ENCODE measurements around the gene SV2B.

DNA sequence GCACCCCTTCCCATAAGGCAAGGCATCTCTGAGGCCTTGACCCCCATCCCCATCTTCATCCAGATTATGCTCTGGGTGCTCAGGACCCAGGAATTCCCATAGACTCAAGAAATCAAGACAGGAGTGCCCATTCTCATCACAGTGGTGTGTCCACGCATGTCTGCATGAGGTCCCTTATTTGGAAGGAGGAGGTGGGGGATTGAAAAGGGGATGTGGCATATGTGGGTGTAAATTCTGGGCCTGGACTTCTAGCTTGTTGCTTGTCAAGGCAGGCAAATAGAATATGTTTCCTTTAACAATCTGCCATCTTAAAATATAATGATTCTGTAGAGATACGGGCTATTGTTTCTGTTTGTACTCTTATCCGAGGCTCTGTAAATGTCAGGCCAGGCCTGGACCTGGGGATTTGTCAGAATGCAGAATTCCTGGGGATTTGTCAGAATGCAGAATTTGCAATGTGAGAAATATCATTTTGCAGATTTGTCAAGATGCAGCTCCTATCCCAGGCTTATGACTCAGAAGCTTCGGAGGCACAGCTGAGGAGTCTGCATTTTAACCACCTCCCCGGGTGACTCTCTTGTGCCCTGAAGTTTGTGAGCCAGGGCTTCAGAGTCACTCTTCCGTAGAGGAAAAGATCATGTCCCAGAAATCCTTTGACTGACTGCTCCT, 157.8 kb downstream of the SV2B start:
- TF ChIP-seq, protein P1, sequence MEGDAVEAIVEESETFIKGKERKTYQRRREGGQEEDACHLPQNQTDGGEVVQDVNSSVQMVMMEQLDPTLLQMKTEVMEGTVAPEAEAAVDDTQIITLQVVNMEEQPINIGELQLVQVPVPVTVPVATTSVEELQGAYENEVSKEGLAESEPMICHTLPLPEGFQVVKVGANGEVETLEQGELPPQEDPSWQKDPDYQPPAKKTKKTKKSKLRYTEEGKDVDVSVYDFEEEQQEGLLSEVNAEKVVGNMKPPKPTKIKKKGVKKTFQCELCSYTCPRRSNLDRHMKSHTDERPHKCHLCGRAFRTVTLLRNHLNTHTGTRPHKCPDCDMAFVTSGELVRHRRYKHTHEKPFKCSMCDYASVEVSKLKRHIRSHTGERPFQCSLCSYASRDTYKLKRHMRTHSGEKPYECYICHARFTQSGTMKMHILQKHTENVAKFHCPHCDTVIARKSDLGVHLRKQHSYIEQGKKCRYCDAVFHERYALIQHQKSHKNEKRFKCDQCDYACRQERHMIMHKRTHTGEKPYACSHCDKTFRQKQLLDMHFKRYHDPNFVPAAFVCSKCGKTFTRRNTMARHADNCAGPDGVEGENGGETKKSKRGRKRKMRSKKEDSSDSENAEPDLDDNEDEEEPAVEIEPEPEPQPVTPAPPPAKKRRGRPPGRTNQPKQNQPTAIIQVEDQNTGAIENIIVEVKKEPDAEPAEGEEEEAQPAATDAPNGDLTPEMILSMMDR (conservative IDR thresholded peaks at IDR 0.05; ENCODE audit: low read depth in 2 of 2), result no peak
- TF ChIP-seq POLR2AphosphoS5 (IDR thresholded peaks at IDR 0.05; ENCODE audit: low read depth) (no peak), EZH2 (IDR thresholded peaks at IDR 0.05; ENCODE audit: low read depth, unreplicated experiment) (no peak), EZH2phosphoT487 (IDR thresholded peaks at IDR 0.05; ENCODE audit: unreplicated experiment) (no peak), REST (IDR thresholded peaks at IDR 0.05; ENCODE audit: unreplicated experiment) (no peak), JUNB (IDR thresholded peaks at IDR 0.05; ENCODE audit: unreplicated experiment) (no peak), ZNF331 (CRISPR knock-in tag; IDR thresholded peaks at IDR 0.05; ENCODE audit: low read depth) (no peak), CREB1 (CRISPR knock-in tag; IDR thresholded peaks at IDR 0.05; ENCODE audit: low read depth) (no peak), ZNF114 (CRISPR knock-in tag; IDR thresholded peaks at IDR 0.05) (no peak)
- TF ChIP-seq, protein P2, sequence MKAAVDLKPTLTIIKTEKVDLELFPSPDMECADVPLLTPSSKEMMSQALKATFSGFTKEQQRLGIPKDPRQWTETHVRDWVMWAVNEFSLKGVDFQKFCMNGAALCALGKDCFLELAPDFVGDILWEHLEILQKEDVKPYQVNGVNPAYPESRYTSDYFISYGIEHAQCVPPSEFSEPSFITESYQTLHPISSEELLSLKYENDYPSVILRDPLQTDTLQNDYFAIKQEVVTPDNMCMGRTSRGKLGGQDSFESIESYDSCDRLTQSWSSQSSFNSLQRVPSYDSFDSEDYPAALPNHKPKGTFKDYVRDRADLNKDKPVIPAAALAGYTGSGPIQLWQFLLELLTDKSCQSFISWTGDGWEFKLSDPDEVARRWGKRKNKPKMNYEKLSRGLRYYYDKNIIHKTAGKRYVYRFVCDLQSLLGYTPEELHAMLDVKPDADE (IDR thresholded peaks at IDR 0.05), result no peak
- TF ChIP-seq, protein P3, sequence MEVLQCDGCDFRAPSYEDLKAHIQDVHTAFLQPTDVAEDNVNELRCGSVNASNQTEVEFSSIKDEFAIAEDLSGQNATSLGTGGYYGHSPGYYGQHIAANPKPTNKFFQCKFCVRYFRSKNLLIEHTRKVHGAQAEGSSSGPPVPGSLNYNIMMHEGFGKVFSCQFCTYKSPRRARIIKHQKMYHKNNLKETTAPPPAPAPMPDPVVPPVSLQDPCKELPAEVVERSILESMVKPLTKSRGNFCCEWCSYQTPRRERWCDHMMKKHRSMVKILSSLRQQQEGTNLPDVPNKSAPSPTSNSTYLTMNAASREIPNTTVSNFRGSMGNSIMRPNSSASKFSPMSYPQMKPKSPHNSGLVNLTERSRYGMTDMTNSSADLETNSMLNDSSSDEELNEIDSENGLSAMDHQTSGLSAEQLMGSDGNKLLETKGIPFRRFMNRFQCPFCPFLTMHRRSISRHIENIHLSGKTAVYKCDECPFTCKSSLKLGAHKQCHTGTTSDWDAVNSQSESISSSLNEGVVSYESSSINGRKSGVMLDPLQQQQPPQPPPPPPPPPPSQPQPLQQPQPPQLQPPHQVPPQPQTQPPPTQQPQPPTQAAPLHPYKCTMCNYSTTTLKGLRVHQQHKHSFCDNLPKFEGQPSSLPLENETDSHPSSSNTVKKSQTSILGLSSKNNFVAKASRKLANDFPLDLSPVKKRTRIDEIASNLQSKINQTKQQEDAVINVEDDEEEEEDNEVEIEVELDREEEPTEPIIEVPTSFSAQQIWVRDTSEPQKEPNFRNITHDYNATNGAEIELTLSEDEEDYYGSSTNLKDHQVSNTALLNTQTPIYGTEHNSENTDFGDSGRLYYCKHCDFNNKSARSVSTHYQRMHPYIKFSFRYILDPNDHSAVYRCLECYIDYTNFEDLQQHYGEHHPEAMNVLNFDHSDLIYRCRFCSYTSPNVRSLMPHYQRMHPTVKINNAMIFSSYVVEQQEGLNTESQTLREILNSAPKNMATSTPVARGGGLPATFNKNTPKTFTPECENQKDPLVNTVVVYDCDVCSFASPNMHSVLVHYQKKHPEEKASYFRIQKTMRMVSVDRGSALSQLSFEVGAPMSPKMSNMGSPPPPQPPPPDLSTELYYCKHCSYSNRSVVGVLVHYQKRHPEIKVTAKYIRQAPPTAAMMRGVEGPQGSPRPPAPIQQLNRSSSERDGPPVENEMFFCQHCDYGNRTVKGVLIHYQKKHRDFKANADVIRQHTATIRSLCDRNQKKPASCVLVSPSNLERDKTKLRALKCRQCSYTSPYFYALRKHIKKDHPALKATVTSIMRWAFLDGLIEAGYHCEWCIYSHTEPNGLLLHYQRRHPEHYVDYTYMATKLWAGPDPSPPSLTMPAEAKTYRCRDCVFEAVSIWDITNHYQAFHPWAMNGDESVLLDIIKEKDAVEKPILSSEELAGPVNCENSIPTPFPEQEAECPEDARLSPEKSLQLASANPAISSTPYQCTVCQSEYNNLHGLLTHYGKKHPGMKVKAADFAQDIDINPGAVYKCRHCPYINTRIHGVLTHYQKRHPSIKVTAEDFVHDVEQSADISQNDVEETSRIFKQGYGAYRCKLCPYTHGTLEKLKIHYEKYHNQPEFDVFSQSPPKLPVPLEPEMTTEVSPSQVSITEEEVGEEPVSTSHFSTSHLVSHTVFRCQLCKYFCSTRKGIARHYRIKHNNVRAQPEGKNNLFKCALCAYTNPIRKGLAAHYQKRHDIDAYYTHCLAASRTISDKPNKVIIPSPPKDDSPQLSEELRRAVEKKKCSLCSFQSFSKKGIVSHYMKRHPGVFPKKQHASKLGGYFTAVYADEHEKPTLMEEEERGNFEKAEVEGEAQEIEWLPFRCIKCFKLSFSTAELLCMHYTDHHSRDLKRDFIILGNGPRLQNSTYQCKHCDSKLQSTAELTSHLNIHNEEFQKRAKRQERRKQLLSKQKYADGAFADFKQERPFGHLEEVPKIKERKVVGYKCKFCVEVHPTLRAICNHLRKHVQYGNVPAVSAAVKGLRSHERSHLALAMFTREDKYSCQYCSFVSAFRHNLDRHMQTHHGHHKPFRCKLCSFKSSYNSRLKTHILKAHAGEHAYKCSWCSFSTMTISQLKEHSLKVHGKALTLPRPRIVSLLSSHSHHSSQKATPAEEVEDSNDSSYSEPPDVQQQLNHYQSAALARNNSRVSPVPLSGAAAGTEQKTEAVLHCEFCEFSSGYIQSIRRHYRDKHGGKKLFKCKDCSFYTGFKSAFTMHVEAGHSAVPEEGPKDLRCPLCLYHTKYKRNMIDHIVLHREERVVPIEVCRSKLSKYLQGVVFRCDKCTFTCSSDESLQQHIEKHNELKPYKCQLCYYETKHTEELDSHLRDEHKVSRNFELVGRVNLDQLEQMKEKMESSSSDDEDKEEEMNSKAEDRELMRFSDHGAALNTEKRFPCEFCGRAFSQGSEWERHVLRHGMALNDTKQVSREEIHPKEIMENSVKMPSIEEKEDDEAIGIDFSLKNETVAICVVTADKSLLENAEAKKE (CRISPR knock-in tag; IDR thresholded peaks at IDR 0.05), result no peak
